A549 (cell line): ENCODE data around the gene ZKSCAN7. TPM values are rescaled to one million over a fixed set of nuclear protein-coding genes. Genes with fewer than 3 reads are reported as not detected.

Experiments used
- ATAC-seq, 2 experiments: fragments of 200-7000 bp in 1 of 2; fragments of >200 bp in 1 of 2; cut with Nextera tagmentation in 1 of 2; cut with Tn5 transposase in 1 of 2; 3 replicates each; pipeline versions ENCODE4 v1.8.0 to v1.9.1; 2018 to 2020; ENCODE audit warnings: mild to moderate bottlenecking in 1 of 2, moderate library complexity in 1 of 2
- CTCF ChIA-PET: fragments of 300-600 bp; sonication (Branson Sonifier 250); formaldehyde crosslinking; extraction: SDS; loops from one replicate; lab custom pipeline; 2021; ENCODE audit warnings: antibody characterized with exemption, inconsistent platforms; lab: Yijun Ruan, JAX
- POLR2A ChIA-PET: fragments of 350-600 bp; formaldehyde crosslinking; extraction: SDS; loops from one replicate; lab custom pipeline; 2021; ENCODE audit warnings: antibody characterized with exemption, inconsistent platforms; lab: Yijun Ruan, JAX
- DNase-seq, 2 experiments: peaks; one replicate each; pipeline versions ENCODE4 v3.0.0 to v3.0.0-alpha.2; 2011 to 2016; ENCODE audit warnings: low read depth in 1 of 2, low spot score in 1 of 2
- FAIRE-seq: peaks from 2 replicates; lab custom pipeline; 2011; peaks lifted over from hg19 to GRCh38; lab: Jason Lieb, UNC
- H3K27ac ChIP-seq, 2 experiments: fragments of >200 bp; sonication (Bioruptor Twin); formaldehyde crosslinking; 3 replicates each; pipeline ENCODE4 v1.5.1; 2016 to 2017
- H3K4me1 ChIP-seq: fragments of >200 bp; sonication (Bioruptor Twin); formaldehyde crosslinking; 3 replicates; pipeline ENCODE4 v1.6.1; 2016
- H3K4me2 ChIP-seq: fragments of >200 bp; sonication (Bioruptor Twin); formaldehyde crosslinking; 3 replicates; pipeline ENCODE4 v1.6.1; 2016
- H3K4me3 ChIP-seq: fragments of >200 bp; sonication (Bioruptor Twin); formaldehyde crosslinking; 3 replicates; pipeline ENCODE4 v1.5.1; 2016
- H3K9me3 ChIP-seq: fragments of >200 bp; sonication (Bioruptor Twin); formaldehyde crosslinking; 3 replicates; pipeline ENCODE4 v1.6.1; 2016
- CBX8 ChIP-seq: fragments of 200-600 bp; sonication (generic); IDR thresholded peaks from 2 replicates; pipeline ENCODE4 v1.6.1; 2016
- CEBPB ChIP-seq, 2 experiments: fragments of >200 bp in 1 of 2; sonication (Bioruptor Twin) in 1 of 2; formaldehyde crosslinking in 1 of 2; IDR thresholded peaks; 2 replicates each; pipeline ENCODE4 v1.6.1; 2012 to 2016
- EHF ChIP-seq: fragments of 250-450 bp; sonication (Bioruptor Pico); IDR thresholded peaks from 2 replicates; pipeline ENCODE4 v1.5.0; 2020; ENCODE audit warnings: mild to moderate bottlenecking
- EP300 ChIP-seq, 2 experiments: fragments of >200 bp; sonication (Bioruptor Twin); formaldehyde crosslinking; IDR thresholded peaks; 2 replicates in 1 of 2; 3 replicates in 1 of 2; pipeline ENCODE4 v1.6.1; 2016 to 2017
- FOSB ChIP-seq: fragments of 250-450 bp; sonication (Bioruptor Pico); IDR thresholded peaks from 2 replicates; pipeline ENCODE4 v1.5.0; 2020; ENCODE audit warnings: mild to moderate bottlenecking, moderate library complexity
- FOSL2 ChIP-seq, 2 experiments: fragments of 450-650 bp in 1 of 2; fragments of >200 bp in 1 of 2; sonication (Bioruptor Twin) in 1 of 2; formaldehyde crosslinking; IDR thresholded peaks; 2 replicates each; pipeline versions ENCODE4 v1.5.0 to v1.6.1; 2016 to 2020; ENCODE audit warnings: mild to moderate bottlenecking in 1 of 2, moderate library complexity in 1 of 2
- HOXA7 ChIP-seq: fragments of 250-450 bp; sonication (Bioruptor Pico); IDR thresholded peaks from 2 replicates; pipeline ENCODE4 v1.5.0; 2020; ENCODE audit warnings: mild to moderate bottlenecking, moderate library complexity
- HOXB13 ChIP-seq: fragments of 250-450 bp; sonication (Bioruptor Pico); IDR thresholded peaks from 2 replicates; pipeline ENCODE4 v1.5.0; 2020; ENCODE audit warnings: low read depth, mild to moderate bottlenecking, moderate library complexity
- JUNB ChIP-seq: fragments of >200 bp; sonication (Bioruptor Twin); formaldehyde crosslinking; IDR thresholded peaks from 2 replicates; pipeline ENCODE4 v1.6.1; 2016
- KDM5A ChIP-seq: fragments of 200-600 bp; sonication (generic); IDR thresholded peaks from 2 replicates; pipeline ENCODE4 v1.6.1; 2016; ENCODE audit warnings: antibody characterized with exemption, mild to moderate bottlenecking
- NPAS2 ChIP-seq: fragments of 250-450 bp; sonication (Bioruptor Pico); IDR thresholded peaks from 2 replicates; pipeline ENCODE4 v1.8.0; 2022; ENCODE audit warnings: mild to moderate bottlenecking, moderate library complexity, borderline replicate concordance
- PHF8 ChIP-seq: fragments of 200-600 bp; sonication (generic); IDR thresholded peaks from 2 replicates; pipeline ENCODE4 v1.6.1; 2016; ENCODE audit warnings: low read depth, mild to moderate bottlenecking, antibody characterized with exemption, moderate library complexity, borderline replicate concordance
- POLR2AphosphoS2 ChIP-seq: conservative IDR thresholded peaks from 2 replicates; pipeline ENCODE4 v1.6.1; 2012; ENCODE audit warnings: low read length, improper control_type of control experiment, inconsistent platforms
- RAD21 ChIP-seq, 2 experiments: fragments of >200 bp in 1 of 2; sonication (Bioruptor Twin) in 1 of 2; formaldehyde crosslinking in 1 of 2; IDR thresholded peaks in 1 of 2; conservative IDR thresholded peaks in 1 of 2; 2 replicates in 1 of 2; 3 replicates in 1 of 2; pipeline ENCODE4 v1.6.1; 2012 to 2018; ENCODE audit warnings: inconsistent platforms in 1 of 2
- RARB ChIP-seq: fragments of 250-450 bp; sonication (Bioruptor Pico); IDR thresholded peaks from 2 replicates; pipeline ENCODE4 v1.8.0; 2021; ENCODE audit warnings: mild to moderate bottlenecking, moderate library complexity
- SREBF2 ChIP-seq: fragments of 450-650 bp; IDR thresholded peaks from 2 replicates; pipeline ENCODE4 v1.6.1; 2014; ENCODE audit warnings: mild to moderate bottlenecking, moderate library complexity
- ZSCAN20 ChIP-seq: fragments of 250-450 bp; sonication (Bioruptor Pico); IDR thresholded peaks from 2 replicates; pipeline ENCODE4 v1.8.0; 2022; ENCODE audit warnings: mild to moderate bottlenecking, moderate library complexity
- WGBS: methylation state at CpG from one replicate; pipeline ENCODE4 v1.1.6; 2017; ENCODE audit errors: missing lambda C conversion rate; 5-methylcytosine and 5-hydroxymethylcytosine counted together
- polyA plus RNA-seq, 4 experiments: library from polyadenylated mRNA; depleted of rRNA in 3 of 4; stranded (reverse); fragments of >200 nt; fragmentation: RNase III in 1 of 4; extraction: RNeasy Plus Mini Kit Qiagen cat#74134 plus additional on column Dnase treatment in 1 of 4; gene quantifications; 2 replicates in 3 of 4; 3 replicates in 1 of 4; pipeline ENCODE4 v1.2.3, GENCODE V29; 2011 to 2017
- TF ChIP-seq, protein P1 (sequence below): fragments of >200 bp; sonication (Bioruptor Twin); formaldehyde crosslinking; IDR thresholded peaks from 3 replicates; pipeline ENCODE4 v1.5.1; 2016
- TF ChIP-seq, protein P2 (sequence below): fragments of 250-450 bp; sonication (Bioruptor Pico); IDR thresholded peaks from 2 replicates; pipeline ENCODE4 v1.5.0; 2020; ENCODE audit warnings: low read depth, mild to moderate bottlenecking, moderate library complexity
- TF ChIP-seq, protein P3 (sequence below): IDR thresholded peaks from 2 replicates; pipeline ENCODE4 v1.6.1; 2012

Gene ZKSCAN7
- polyA plus RNA-seq, 2 of the 4 experiments (the other 2 are of a cell fraction), result not detected

DNA sequence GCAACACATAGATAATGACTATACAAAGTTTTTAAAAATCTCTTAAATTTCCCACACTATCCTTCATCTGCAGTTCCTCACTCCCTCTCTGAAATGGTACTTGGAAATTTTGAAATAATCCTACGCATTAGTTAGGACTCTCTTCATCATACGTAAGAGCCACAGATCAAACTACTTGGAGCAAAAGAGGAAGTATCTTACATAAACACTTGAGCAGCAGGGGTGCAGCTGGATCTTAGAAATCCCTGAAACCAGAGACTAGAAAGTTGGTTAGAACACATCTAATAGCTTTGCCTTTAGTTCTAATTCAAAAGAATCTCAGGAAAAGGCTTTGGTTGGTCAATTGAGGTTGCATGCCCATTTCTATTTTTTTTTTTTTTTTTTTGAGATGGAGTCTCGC is 38.8 kb upstream of the ZKSCAN7 start:
- Histone ChIP-seq H3K4me3 (no peak overlapping the region), H3K4me2 (no peak overlapping the region), H3K4me1 (0 out of 3 replicates have a peak, but pooled peaks cover 2% of the 10 kb centered on the region), H3K27ac (no peak overlapping the region), H3K9me3 (no peaks in the 10 kb centered on the region)
- POLR2A ChIA-PET, result no interaction called here
- FAIRE-seq (no peak), DNase-seq (no peak), ATAC-seq (no peak)
- CTCF ChIA-PET, result no interaction called here
- TF ChIP-seq POLR2AphosphoS2 (no peak), HOXA7 (CRISPR knock-in tag) (no peak), JUNB (no peak), FOSL2 (IDR thresholded peaks at IDR 0.05) (no peak), FOSL2 (CRISPR knock-in tag; IDR thresholded peaks at IDR 0.05) (no peak), RARB (CRISPR knock-in tag) (no peak), ZSCAN20 (CRISPR knock-in tag) (no peak), EHF (CRISPR knock-in tag) (no peak)
- TF ChIP-seq, protein P1, sequence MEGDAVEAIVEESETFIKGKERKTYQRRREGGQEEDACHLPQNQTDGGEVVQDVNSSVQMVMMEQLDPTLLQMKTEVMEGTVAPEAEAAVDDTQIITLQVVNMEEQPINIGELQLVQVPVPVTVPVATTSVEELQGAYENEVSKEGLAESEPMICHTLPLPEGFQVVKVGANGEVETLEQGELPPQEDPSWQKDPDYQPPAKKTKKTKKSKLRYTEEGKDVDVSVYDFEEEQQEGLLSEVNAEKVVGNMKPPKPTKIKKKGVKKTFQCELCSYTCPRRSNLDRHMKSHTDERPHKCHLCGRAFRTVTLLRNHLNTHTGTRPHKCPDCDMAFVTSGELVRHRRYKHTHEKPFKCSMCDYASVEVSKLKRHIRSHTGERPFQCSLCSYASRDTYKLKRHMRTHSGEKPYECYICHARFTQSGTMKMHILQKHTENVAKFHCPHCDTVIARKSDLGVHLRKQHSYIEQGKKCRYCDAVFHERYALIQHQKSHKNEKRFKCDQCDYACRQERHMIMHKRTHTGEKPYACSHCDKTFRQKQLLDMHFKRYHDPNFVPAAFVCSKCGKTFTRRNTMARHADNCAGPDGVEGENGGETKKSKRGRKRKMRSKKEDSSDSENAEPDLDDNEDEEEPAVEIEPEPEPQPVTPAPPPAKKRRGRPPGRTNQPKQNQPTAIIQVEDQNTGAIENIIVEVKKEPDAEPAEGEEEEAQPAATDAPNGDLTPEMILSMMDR, result no peak
- TF ChIP-seq, protein P2, sequence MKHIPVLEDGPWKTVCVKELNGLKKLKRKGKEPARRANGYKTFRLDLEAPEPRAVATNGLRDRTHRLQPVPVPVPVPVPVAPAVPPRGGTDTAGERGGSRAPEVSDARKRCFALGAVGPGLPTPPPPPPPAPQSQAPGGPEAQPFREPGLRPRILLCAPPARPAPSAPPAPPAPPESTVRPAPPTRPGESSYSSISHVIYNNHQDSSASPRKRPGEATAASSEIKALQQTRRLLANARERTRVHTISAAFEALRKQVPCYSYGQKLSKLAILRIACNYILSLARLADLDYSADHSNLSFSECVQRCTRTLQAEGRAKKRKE (CRISPR knock-in tag), result no peak
- WGBS, result 70% methylated on average over 2 of the region's 3 CpGs

DNA sequence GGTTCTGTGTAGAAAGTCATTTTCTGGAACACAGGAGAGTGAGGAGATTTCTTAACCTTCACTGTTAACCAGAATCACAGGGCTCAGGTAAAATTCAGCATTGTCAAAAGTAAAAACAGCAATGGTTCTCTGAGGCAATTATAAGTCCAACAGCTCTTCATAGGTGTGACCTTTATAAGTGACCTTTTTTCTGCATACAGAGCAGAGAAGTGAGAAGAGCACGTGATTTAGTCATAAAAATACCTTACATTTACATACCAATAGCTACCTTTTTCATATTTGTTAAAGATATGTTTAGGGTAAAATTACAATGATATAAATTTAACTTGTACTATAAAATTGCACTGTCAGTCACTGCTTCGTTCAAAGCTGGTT is 36.2 kb upstream of the ZKSCAN7 start:
- H3K4me1 ChIP-seq, result no peaks in the 10 kb centered on the region
- DNase-seq (no peak), ATAC-seq (no peak), FAIRE-seq (no peak)
- no peak overlapping the region for H3K27ac ChIP-seq
- POLR2A ChIA-PET, result no interaction called here
- H3K4me2 ChIP-seq, result no peak overlapping the region
- CTCF ChIA-PET, result interaction anchor here (1.0 kb wide), 1 partner anchor 15 kb away, joined by 3 read pairs; no protein-coding TSS in a partner anchor
- H3K4me3 ChIP-seq, result no peak overlapping the region
- WGBS, result 6% methylated on average over 2 of the region's 2 CpGs
- no peaks in the 10 kb centered on the region for H3K9me3 ChIP-seq
- TF ChIP-seq FOSB (CRISPR knock-in tag) (no peak), CEBPB (IDR thresholded peaks at IDR 0.05) (no peak), SREBF2 (no peak), KDM5A (no peak), NPAS2 (no peak), EP300 (IDR thresholded peaks at IDR 0.05) (no peak), CBX8 (no peak), RAD21 (conservative IDR thresholded peaks at IDR 0.05 in 1 of 2, IDR thresholded peaks at IDR 0.05 in 1 of 2) (no peak), PHF8 (no peak), HOXB13 (CRISPR knock-in tag) (no peak)
- TF ChIP-seq, protein P1, result no peak
- TF ChIP-seq, protein P3, sequence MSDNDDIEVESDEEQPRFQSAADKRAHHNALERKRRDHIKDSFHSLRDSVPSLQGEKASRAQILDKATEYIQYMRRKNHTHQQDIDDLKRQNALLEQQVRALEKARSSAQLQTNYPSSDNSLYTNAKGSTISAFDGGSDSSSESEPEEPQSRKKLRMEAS, result no peak
- TF ChIP-seq, all 56 proteins: peak for 0
